ENCODE data around the gene RPS8. TPM values are rescaled to one million over a fixed set of nuclear protein-coding genes. Genes with fewer than 3 reads are reported as not detected.
A peak's percentile ranks its signal among the peaks of the same experiment; 100 is the strongest.
"Not testable (repeated sequence)": the region's sequence is repeated elsewhere in the genome, so short reads cannot be mapped to it uniquely, and the experiment has no call there.

Gene RPS8
- total and polyA plus RNA-seq, 4 experiments from 2014 or later: 778 to 2,811 (median 2,025) TPM

- peaks cover 13 to 36% of the 10 kb centered on the region in 2 donors for H3K36me3 Mint-ChIP-seq
- no peaks in the 10 kb centered on the region for H3K9me3 ChIP-seq (ENCODE audit: control insufficient read depth in 1 of 2, low read length in 2 of 2)
- peak in 3 of 5 donors; percentile 32 to 67 (median 35) for DNase-seq
- no peaks in the 10 kb centered on the region for H3K27me3 ChIP-seq (ENCODE audit: insufficient read depth, low read length)
- CTCF ChIA-PET (ENCODE audit: partially characterized antibody): interaction anchor here (1.0 to 13.0 kb wide), 10 partner anchors 10 to 80 kb away, joined by 3 to 174 read pairs (median 9); partner anchors contain the start of genes PLK3, RNU5D-1 and RPS8
- H3K4me3 ChIP-seq (ENCODE audit: low read length in 2 of 2): peak overlapping the region in 1 of 2 donors; percentile 13
- peaks cover 11% of the 10 kb centered on the region for H3K36me3 ChIP-seq (ENCODE audit: insufficient read depth, low read length)
- H3K9me3 Mint-ChIP-seq: peaks cover 0 to 11% (median 0%) of the 10 kb centered on the region in 8 donors
- peaks cover 52 to 87% (median 69%) of the 10 kb centered on the region in 4 donors for H3K4me1 Mint-ChIP-seq
- H3K4me3 Mint-ChIP-seq: peak overlapping the region in 6 of 8 donors; percentile 68 to 87 (median 80)
- H3K27ac ChIP-seq (ENCODE audit: low read depth, low read length): peak overlapping the region; percentile 98
- H3K27ac Mint-ChIP-seq: peak overlapping the region; percentile 98 to 100 (median 99)
- POLR2A ChIA-PET (ENCODE audit: partially characterized antibody): interaction anchor here (1.0 to 22.2 kb wide), 17 partner anchors 5 to 877 kb away, joined by 3 to 1564 read pairs (median 18); partner anchors contain the start of genes BEST4, BTBD19, CCDC163 and DYNLT4
- intact Hi-C loops (cut with micrococcal nuclease): no loop called here
- peaks cover 91% of the 10 kb centered on the region for H3K4me1 ChIP-seq (ENCODE audit: insufficient read depth, low read length)
- no peaks in the 10 kb centered on the region for H3K27me3 Mint-ChIP-seq
Observed at GRCh38 chr1:44810101-44810761, 34.9 kb downstream of the RPS8 start.

DNA sequence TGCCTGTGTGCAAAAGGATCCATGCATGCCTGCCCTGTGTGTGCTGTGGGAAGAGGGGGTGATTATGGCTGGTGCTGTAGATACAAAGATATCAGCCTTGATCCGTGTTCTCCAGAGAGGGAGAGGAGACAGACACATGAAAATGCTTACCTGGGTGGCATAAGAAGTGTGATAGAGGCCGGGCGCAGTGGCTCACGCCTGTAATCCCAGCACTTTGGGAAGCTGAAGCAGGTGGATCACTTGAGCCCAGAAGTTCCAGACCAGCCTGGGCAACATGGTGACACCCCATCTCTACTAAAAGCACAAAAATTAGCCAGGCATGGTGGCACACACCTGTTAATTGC lies 35.4 kb downstream of the RPS8 start:
- DNase-seq: peak in 2 of 5 donors; percentile 15 to 27
- Mint-ChIP-seq H3K4me3 (peak overlapping the region in 6 of 8 donors; percentile 43 to 80 (median 70)), H3K9me3 (peaks cover 0 to 11% (median 0%) of the 10 kb centered on the region in 8 donors), H3K27ac (peak overlapping the region; percentile 98 to 100 (median 99)), H3K4me1 (peaks cover 50 to 89% (median 70%) of the 10 kb centered on the region in 4 donors), H3K36me3 (peaks cover 8 to 31% of the 10 kb centered on the region in 2 donors)
- intact Hi-C loops (cut with micrococcal nuclease); H3K27me3 ChIP-seq (ENCODE audit: insufficient read depth, low read length); H3K27me3 Mint-ChIP-seq; H3K9me3 ChIP-seq (ENCODE audit: control insufficient read depth in 1 of 2, low read length in 2 of 2); H3K36me3 ChIP-seq (ENCODE audit: insufficient read depth, low read length): not testable (repeated sequence)
- Histone ChIP-seq H3K4me1 (ENCODE audit: insufficient read depth, low read length) (peaks cover 88% of the 10 kb centered on the region), H3K27ac (ENCODE audit: low read depth, low read length) (peak overlapping the region; percentile 98), H3K4me3 (ENCODE audit: low read length in 2 of 2) (peak overlapping the region in 1 of 2 donors; percentile 13)
- CTCF ChIA-PET (ENCODE audit: partially characterized antibody): interaction anchor here (3.0 to 13.0 kb wide), 5 partner anchors 10 to 81 kb away, joined by 15 to 174 read pairs (median 25); partner anchors contain the start of genes PLK3 and RNU5D-1
- POLR2A ChIA-PET (ENCODE audit: partially characterized antibody): interaction anchor here (0.6 to 22.2 kb wide), 8 partner anchors 6 to 201 kb away, joined by 3 to 1564 read pairs (median 75); partner anchors contain the start of genes BTBD19, DYNLT4, HECTD3 and PLK3

DNA sequence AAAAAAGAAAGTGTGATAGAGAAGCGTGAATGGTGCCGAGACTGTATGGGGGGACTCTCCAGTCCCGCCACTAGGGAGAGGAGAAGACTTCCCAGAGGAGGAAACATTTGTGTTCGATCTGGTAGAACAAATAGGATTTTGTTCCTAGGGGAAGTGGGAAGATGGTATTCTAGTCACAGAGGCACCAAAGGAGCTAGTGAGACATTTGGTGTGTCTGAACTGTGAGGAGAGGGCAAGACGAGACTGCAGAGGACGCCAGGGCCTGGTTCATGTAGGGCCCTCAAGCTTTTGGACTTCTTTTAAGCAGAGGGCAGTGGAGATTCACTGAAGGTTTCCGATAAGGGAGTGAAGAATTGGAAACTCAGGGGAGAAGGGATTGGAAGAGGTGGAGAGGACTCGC lies 35.9 kb downstream of the RPS8 start:
- H3K27me3 ChIP-seq (ENCODE audit: insufficient read depth, low read length): no peaks in the 10 kb centered on the region
- peaks cover 6% of the 10 kb centered on the region for H3K36me3 ChIP-seq (ENCODE audit: insufficient read depth, low read length)
- intact Hi-C loops (cut with micrococcal nuclease): no loop called here
- Mint-ChIP-seq H3K4me1 (peaks cover 50 to 89% (median 71%) of the 10 kb centered on the region in 4 donors), H3K27ac (peak overlapping the region; percentile 98 to 100 (median 99)), H3K4me3 (peak overlapping the region in 7 of 8 donors; percentile 26 to 80 (median 68)), H3K9me3 (peaks cover 0 to 11% (median 0%) of the 10 kb centered on the region in 8 donors), H3K36me3 (peaks cover 7 to 31% of the 10 kb centered on the region in 2 donors), H3K27me3 (no peaks in the 10 kb centered on the region)
- H3K4me1 ChIP-seq (ENCODE audit: insufficient read depth, low read length): peaks cover 84% of the 10 kb centered on the region
- peak in 1 of 5 donors; percentile 5 for DNase-seq
- POLR2A ChIA-PET (ENCODE audit: partially characterized antibody): interaction anchor here (0.6 to 22.2 kb wide), 7 partner anchors 6 to 200 kb away, joined by 3 to 1564 read pairs (median 98); partner anchors contain the start of genes BTBD19, DYNLT4, HECTD3 and PLK3
- H3K9me3 ChIP-seq (ENCODE audit: control insufficient read depth in 1 of 2, low read length in 2 of 2): no peaks in the 10 kb centered on the region
- no peak overlapping the region for H3K4me3 ChIP-seq (ENCODE audit: low read length in 2 of 2)
- peak overlapping the region; percentile 98 for H3K27ac ChIP-seq (ENCODE audit: low read depth, low read length)
- CTCF ChIA-PET (ENCODE audit: partially characterized antibody): interaction anchor here (3.8 to 13.0 kb wide), 3 partner anchors 9 to 81 kb away, joined by 22 to 174 read pairs (median 25); partner anchors contain the start of genes PLK3 and RNU5D-1

GRCh38 chr1:44812822-44813543 lies 37.6 kb downstream of the RPS8 start:
- peak overlapping the region; percentile 21 to 93 (median 64) for H3K4me3 Mint-ChIP-seq
- no peaks in the 10 kb centered on the region for H3K27me3 ChIP-seq (ENCODE audit: insufficient read depth, low read length)
- CTCF ChIA-PET (ENCODE audit: partially characterized antibody): interaction anchor here (0.6 to 5.0 kb wide), 6 partner anchors 10 to 81 kb away, joined by 3 to 25 read pairs (median 3); partner anchors contain the start of gene PLK3
- H3K9me3 ChIP-seq (ENCODE audit: control insufficient read depth in 1 of 2, low read length in 2 of 2): no peaks in the 10 kb centered on the region
- H3K4me3 ChIP-seq (ENCODE audit: low read length in 2 of 2): peak overlapping the region in 1 of 2 donors; percentile 54
- DNase-seq: no peak
- POLR2A ChIA-PET (ENCODE audit: partially characterized antibody): interaction anchor here (0.9 to 22.2 kb wide), 9 partner anchors 5 to 393 kb away, joined by 3 to 1564 read pairs (median 17); partner anchors contain the start of genes BEST4, BTBD19, DYNLT4 and HECTD3
- H3K4me1 Mint-ChIP-seq: peaks cover 43 to 80% (median 62%) of the 10 kb centered on the region in 4 donors
- no peaks in the 10 kb centered on the region for H3K36me3 ChIP-seq (ENCODE audit: insufficient read depth, low read length)
- H3K27ac ChIP-seq (ENCODE audit: low read depth, low read length): peak overlapping the region; percentile 64
- intact Hi-C loops (cut with micrococcal nuclease): no loop called here
- H3K27me3 Mint-ChIP-seq: no peaks in the 10 kb centered on the region
- peaks cover 0 to 17% of the 10 kb centered on the region in 2 donors for H3K36me3 Mint-ChIP-seq
- H3K27ac Mint-ChIP-seq: peak overlapping the region; percentile 82 to 100 (median 99)
- peaks cover 68% of the 10 kb centered on the region for H3K4me1 ChIP-seq (ENCODE audit: insufficient read depth, low read length)
- H3K9me3 Mint-ChIP-seq: peaks cover 0 to 11% (median 0%) of the 10 kb centered on the region in 8 donors

GRCh38 chr1:44815926-44816325 lies 40.6 kb downstream of the RPS8 start:
- peaks cover 0 to 12% of the 10 kb centered on the region in 2 donors for H3K36me3 Mint-ChIP-seq
- peaks cover 64% of the 10 kb centered on the region for H3K4me1 ChIP-seq (ENCODE audit: insufficient read depth, low read length)
- H3K36me3 ChIP-seq (ENCODE audit: insufficient read depth, low read length); H3K9me3 Mint-ChIP-seq; H3K27ac ChIP-seq (ENCODE audit: low read depth, low read length); H3K27me3 ChIP-seq (ENCODE audit: insufficient read depth, low read length); H3K27me3 Mint-ChIP-seq; H3K4me3 ChIP-seq (ENCODE audit: low read length in 2 of 2); H3K9me3 ChIP-seq (ENCODE audit: control insufficient read depth in 1 of 2, low read length in 2 of 2); intact Hi-C loops (cut with micrococcal nuclease): not testable (repeated sequence)
- H3K27ac Mint-ChIP-seq: peak overlapping the region in 5 of 7 donors; percentile 55 to 99 (median 87)
- H3K4me3 Mint-ChIP-seq: peak overlapping the region in 1 of 8 donors; percentile 59
- ChIA-PET CTCF (ENCODE audit: partially characterized antibody) (interaction anchor here (5.0 kb wide), 1 partner anchor 17 kb away, joined by 25 read pairs; the partner anchor contains the start of gene PLK3), POLR2A (ENCODE audit: partially characterized antibody) (interaction anchor here (22.2 kb wide), 1 partner anchor 11 kb away, joined by 1564 read pairs; the partner anchor contains the start of genes BTBD19, DYNLT4 and PLK3)
- H3K4me1 Mint-ChIP-seq: peaks cover 35 to 80% (median 58%) of the 10 kb centered on the region in 4 donors
- peak in 1 of 5 donors; percentile 22 for DNase-seq

- peaks cover 24 to 74% (median 47%) of the 10 kb centered on the region in 4 donors for H3K4me1 Mint-ChIP-seq
- no peaks in the 10 kb centered on the region for H3K9me3 ChIP-seq (ENCODE audit: control insufficient read depth in 1 of 2, low read length in 2 of 2)
- peaks cover 0 to 3% (median 0%) of the 10 kb centered on the region in 8 donors for H3K9me3 Mint-ChIP-seq
- peaks cover 0 to 8% of the 10 kb centered on the region in 2 donors for H3K36me3 Mint-ChIP-seq
- H3K4me3 Mint-ChIP-seq: peak overlapping the region in 6 of 8 donors; percentile 7 to 39 (median 27)
- peak overlapping the region in 6 of 7 donors; percentile 61 to 100 (median 74) for H3K27ac Mint-ChIP-seq
- intact Hi-C loops (cut with micrococcal nuclease): no loop called here
- no peaks in the 10 kb centered on the region for H3K27me3 ChIP-seq (ENCODE audit: insufficient read depth, low read length)
- CTCF ChIA-PET (ENCODE audit: partially characterized antibody): interaction anchor here (1.9 to 7.3 kb wide), 3 partner anchors 13 to 86 kb away, joined by 6 to 174 read pairs (median 11); partner anchors contain the start of genes BTBD19, DYNLT4, PLK3 and RNU5D-1
- POLR2A ChIA-PET (ENCODE audit: partially characterized antibody): interaction anchor here (1.0 to 22.2 kb wide), 7 partner anchors 9 to 95 kb away, joined by 3 to 1564 read pairs (median 60); partner anchors contain the start of genes BTBD19, DYNLT4, PLK3 and RNU5D-1
- H3K27ac ChIP-seq (ENCODE audit: low read depth, low read length): no peak overlapping the region
- H3K4me3 ChIP-seq (ENCODE audit: low read length in 2 of 2): no peak overlapping the region
- no peaks in the 10 kb centered on the region for H3K36me3 ChIP-seq (ENCODE audit: insufficient read depth, low read length)
- H3K27me3 Mint-ChIP-seq: no peaks in the 10 kb centered on the region
- DNase-seq: no peak
- peaks cover 54% of the 10 kb centered on the region for H3K4me1 ChIP-seq (ENCODE audit: insufficient read depth, low read length)
Observed at GRCh38 chr1:44817307-44817706, 42.0 kb downstream of the RPS8 start.
